Neural progenitor cell (in vitro differentiated cells): Measurements from ENCODE around the gene TBX20. TPM values are rescaled to one million over a fixed set of nuclear protein-coding genes. Genes with fewer than 3 reads are reported as not detected.
A peak's percentile ranks its signal among the peaks of the same experiment; 100 is the strongest.
"Not testable (repeated sequence)": the region's sequence is repeated elsewhere in the genome, so short reads cannot be mapped to it uniquely, and the experiment has no call there.

Experiments
- DNase-seq: peaks from one replicate; pipeline ENCODE4 v3.0.0-alpha.2; 2016; ENCODE audit warnings: low spot score
- H2AFZ ChIP-seq: fragments of 200-600 bp; sonication (generic); replicated peaks from 2 replicates; pipeline ENCODE4 v1.6.1; 2016; ENCODE audit warnings: antibody characterized with exemption
- H3F3A ChIP-seq: fragments of 200-600 bp; sonication (generic); 2 replicates; pipeline ENCODE4 v1.6.1; 2016; ENCODE audit warnings: antibody characterized with exemption, low read depth
- H3K27ac ChIP-seq: fragments of 200-600 bp; sonication (generic); 2 replicates; pipeline ENCODE4 v1.5.1; 2016; ENCODE audit warnings: mild to moderate bottlenecking
- H3K27me3 ChIP-seq: fragments of 200-600 bp; sonication (generic); 2 replicates; pipeline ENCODE4 v1.6.1; 2016; ENCODE audit warnings: mild to moderate bottlenecking, moderate library complexity
- H3K36me3 ChIP-seq: fragments of 200-600 bp; sonication (generic); 2 replicates; pipeline ENCODE4 v1.5.1; 2016
- H3K4me1 ChIP-seq: fragments of 200-600 bp; sonication (generic); 2 replicates; pipeline ENCODE4 v1.6.1; 2016; ENCODE audit warnings: mixed run types
- H3K4me2 ChIP-seq: fragments of 200-600 bp; sonication (generic); 2 replicates; pipeline ENCODE4 v1.6.1; 2016
- H3K4me3 ChIP-seq: fragments of 200-600 bp; sonication (generic); 2 replicates; pipeline ENCODE4 v1.5.1; 2016
- H3K79me2 ChIP-seq: fragments of 200-600 bp; sonication (generic); 2 replicates; pipeline ENCODE4 v1.6.1; 2016; ENCODE audit warnings: low read depth
- H3K9ac ChIP-seq: fragments of 200-600 bp; sonication (generic); 2 replicates; pipeline ENCODE4 v1.6.1; 2016
- H3K9me3 ChIP-seq: fragments of 200-600 bp; sonication (generic); 2 replicates; pipeline ENCODE4 v1.5.1; 2016; ENCODE audit warnings: low read depth
- H4K20me1 ChIP-seq: fragments of 200-600 bp; sonication (generic); 2 replicates; pipeline ENCODE4 v1.6.1; 2016; ENCODE audit warnings: low read depth
- H3K27ac Mint-ChIP-seq: 3 replicates; pipeline ENCODE4 v1.8.0; 2021; ENCODE audit warnings: mixed read lengths
- H3K27me3 Mint-ChIP-seq: 2 replicates; pipeline ENCODE4 v1.8.0; 2022; ENCODE audit warnings: low read depth, mild to moderate bottlenecking, inconsistent platforms, moderate library complexity, mixed read lengths; ENCODE audit not compliant: insufficient read depth
- H3K36me3 Mint-ChIP-seq: 3 replicates; pipeline ENCODE4 v1.8.0; 2021; ENCODE audit warnings: mixed read lengths
- H3K4me1 Mint-ChIP-seq: 3 replicates; pipeline ENCODE4 v1.8.0; 2021; ENCODE audit warnings: mixed read lengths
- H3K4me3 Mint-ChIP-seq: 3 replicates; pipeline ENCODE4 v1.8.0; 2021; ENCODE audit warnings: mild to moderate bottlenecking, moderate library complexity, mixed read lengths
- H3K9me3 Mint-ChIP-seq: 3 replicates; pipeline ENCODE4 v1.8.0; 2020; ENCODE audit warnings: mixed read lengths
- total RNA-seq: library from RNA; depleted of rRNA; stranded (reverse); fragments of >200 nt; gene quantifications from 2 replicates; pipeline ENCODE4 v1.2.3, GENCODE V29; 2015; ENCODE audit warnings: low replicate concordance

Gene TBX20
- total RNA-seq, 1 donor from 2014 or later, result not detected

GRCh38 chr7:35228496-35229051, 25.3 kb downstream of the TBX20 start:
- not testable (repeated sequence) for H3K4me2 ChIP-seq, H3K9ac ChIP-seq, H3K27ac Mint-ChIP-seq, H3K36me3 Mint-ChIP-seq, H4K20me1 ChIP-seq, H3K27me3 ChIP-seq, H3K36me3 ChIP-seq, H2AFZ ChIP-seq, H3K4me3 ChIP-seq, H3K9me3 Mint-ChIP-seq, H3K4me3 Mint-ChIP-seq, H3K4me1 ChIP-seq, H3K27me3 Mint-ChIP-seq, H3K79me2 ChIP-seq, H3K27ac ChIP-seq, H3F3A ChIP-seq, DNase-seq, H3K4me1 Mint-ChIP-seq, H3K9me3 ChIP-seq

DNA sequence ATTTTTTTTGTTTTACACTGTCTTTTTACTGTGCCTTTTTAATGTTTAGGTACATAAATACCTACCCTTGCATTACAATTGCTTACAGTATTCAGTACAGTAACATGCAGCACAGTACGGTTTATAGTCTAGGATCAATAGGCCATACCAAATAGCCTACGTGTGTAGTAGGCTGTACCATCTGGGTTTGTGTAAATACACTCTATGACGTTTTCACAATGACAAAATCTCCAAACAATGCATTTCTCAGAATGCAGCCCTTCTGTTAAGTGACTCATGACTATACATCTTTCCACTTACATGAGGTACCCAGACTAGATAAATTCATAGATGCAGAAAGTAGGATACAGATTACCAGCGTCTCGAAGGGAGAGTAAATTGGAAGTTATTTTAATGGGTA, 26.5 kb downstream of the TBX20 start:
- DNase-seq, H3K9me3 ChIP-seq, H3K4me3 ChIP-seq, H3K79me2 ChIP-seq, H3K4me3 Mint-ChIP-seq, H2AFZ ChIP-seq, H3K27ac ChIP-seq, H3K4me1 Mint-ChIP-seq, H3K36me3 ChIP-seq, H3K27me3 ChIP-seq, H3F3A ChIP-seq, H3K4me2 ChIP-seq, H3K27ac Mint-ChIP-seq, H3K9me3 Mint-ChIP-seq, H3K4me1 ChIP-seq, H4K20me1 ChIP-seq, H3K36me3 Mint-ChIP-seq, H3K9ac ChIP-seq, H3K27me3 Mint-ChIP-seq: not testable (repeated sequence)

GRCh38 chr7:35222445-35222844, 31.5 kb downstream of the TBX20 start:
- H3K79me2 ChIP-seq, H3K9me3 ChIP-seq, H3K4me2 ChIP-seq, H3K27ac Mint-ChIP-seq, H3K4me3 Mint-ChIP-seq, H3K27me3 ChIP-seq, H3K4me1 ChIP-seq, H4K20me1 ChIP-seq, H3K9ac ChIP-seq, H3K27ac ChIP-seq, H2AFZ ChIP-seq, H3K4me3 ChIP-seq, H3K27me3 Mint-ChIP-seq, H3K36me3 ChIP-seq, H3K4me1 Mint-ChIP-seq, DNase-seq, H3F3A ChIP-seq, H3K9me3 Mint-ChIP-seq, H3K36me3 Mint-ChIP-seq: not testable (repeated sequence)

DNA sequence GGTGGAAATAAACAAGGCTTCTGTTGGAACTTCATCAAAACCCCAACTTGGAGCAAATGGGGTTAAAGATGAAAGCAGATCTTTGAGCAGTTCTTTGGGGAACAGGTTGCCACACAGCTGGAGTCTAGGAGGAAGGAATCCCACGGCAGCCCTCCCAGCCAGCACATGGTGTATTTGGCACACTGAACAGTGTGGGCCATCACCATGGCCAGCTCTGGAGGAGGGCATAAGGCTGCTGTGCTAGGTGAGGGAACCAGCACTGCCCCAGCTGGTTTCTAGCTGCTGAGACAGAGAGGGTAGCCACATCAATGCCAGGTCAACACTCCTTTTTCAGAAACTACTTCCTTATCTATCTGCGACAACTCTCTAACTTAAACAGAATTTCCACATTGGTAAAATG, 33.7 kb downstream of the TBX20 start:
- not testable (repeated sequence) for H3K27me3 ChIP-seq, DNase-seq, H3K27ac ChIP-seq, H3K4me3 ChIP-seq, H3K36me3 Mint-ChIP-seq, H3K36me3 ChIP-seq, H3K4me3 Mint-ChIP-seq, H3K27ac Mint-ChIP-seq, H3K9ac ChIP-seq, H3K4me1 ChIP-seq, H3K4me1 Mint-ChIP-seq, H3K79me2 ChIP-seq, H3F3A ChIP-seq, H3K9me3 ChIP-seq, H3K4me2 ChIP-seq, H3K27me3 Mint-ChIP-seq, H3K9me3 Mint-ChIP-seq, H4K20me1 ChIP-seq, H2AFZ ChIP-seq

DNA sequence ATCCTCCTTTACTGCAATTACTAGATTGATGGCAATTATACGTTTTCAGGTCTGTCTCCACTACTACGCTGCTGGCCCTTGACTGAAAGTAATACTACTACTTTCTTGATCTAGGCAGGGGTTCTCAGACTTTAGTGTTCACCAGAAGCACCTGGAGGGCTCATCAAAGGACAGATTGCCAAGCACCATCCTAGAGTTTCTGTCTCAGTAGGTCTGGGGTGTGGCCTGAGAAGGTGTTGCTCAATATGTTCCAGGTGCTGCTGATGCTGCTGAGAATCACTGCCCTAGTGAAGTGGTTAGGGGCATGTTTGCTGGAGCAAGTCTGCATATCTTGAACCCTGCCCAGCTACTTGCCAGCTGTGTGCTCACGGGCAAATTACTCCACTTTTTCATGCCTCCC, 37.9 kb downstream of the TBX20 start:
- not testable (repeated sequence) for H3K27me3 Mint-ChIP-seq, H3K9ac ChIP-seq, H3F3A ChIP-seq, DNase-seq, H3K4me2 ChIP-seq, H3K79me2 ChIP-seq, H3K36me3 Mint-ChIP-seq, H3K4me3 Mint-ChIP-seq, H3K27ac ChIP-seq, H3K36me3 ChIP-seq, H3K27me3 ChIP-seq, H3K4me1 Mint-ChIP-seq, H4K20me1 ChIP-seq, H3K9me3 Mint-ChIP-seq, H3K4me1 ChIP-seq, H3K9me3 ChIP-seq, H3K27ac Mint-ChIP-seq, H3K4me3 ChIP-seq
- H2AFZ ChIP-seq, result peak overlapping the region; percentile 17

GRCh38 chr7:35215063-35215462, 38.8 kb downstream of the TBX20 start:
- not testable (repeated sequence) for H3K4me1 Mint-ChIP-seq, H3K4me3 ChIP-seq, H3K4me3 Mint-ChIP-seq, H3K27ac Mint-ChIP-seq, H2AFZ ChIP-seq, H3K36me3 ChIP-seq, H3K9me3 Mint-ChIP-seq, H3K27me3 Mint-ChIP-seq, H3K9ac ChIP-seq, H3K79me2 ChIP-seq, H3K4me1 ChIP-seq, H4K20me1 ChIP-seq, H3K4me2 ChIP-seq, H3K27ac ChIP-seq, H3K9me3 ChIP-seq, DNase-seq, H3K36me3 Mint-ChIP-seq, H3F3A ChIP-seq, H3K27me3 ChIP-seq

- H3K27me3 ChIP-seq, H3K27ac ChIP-seq, H3K4me3 Mint-ChIP-seq, H3K9me3 Mint-ChIP-seq, H3F3A ChIP-seq, H3K9me3 ChIP-seq, H3K27ac Mint-ChIP-seq, H2AFZ ChIP-seq, H3K4me2 ChIP-seq, H3K4me1 Mint-ChIP-seq, H4K20me1 ChIP-seq, H3K27me3 Mint-ChIP-seq, H3K4me1 ChIP-seq, H3K79me2 ChIP-seq, DNase-seq, H3K4me3 ChIP-seq, H3K36me3 ChIP-seq, H3K9ac ChIP-seq, H3K36me3 Mint-ChIP-seq: not testable (repeated sequence)
These were observed 47.0 kb downstream of the TBX20 start for GRCh38 chr7:35206924-35207323.

- H3K27me3 Mint-ChIP-seq, H3K4me1 Mint-ChIP-seq, H3K4me3 Mint-ChIP-seq, DNase-seq, H2AFZ ChIP-seq, H3K27me3 ChIP-seq, H4K20me1 ChIP-seq, H3F3A ChIP-seq, H3K27ac Mint-ChIP-seq, H3K4me1 ChIP-seq, H3K4me2 ChIP-seq, H3K79me2 ChIP-seq, H3K9me3 Mint-ChIP-seq, H3K36me3 Mint-ChIP-seq, H3K27ac ChIP-seq, H3K36me3 ChIP-seq, H3K9me3 ChIP-seq, H3K9ac ChIP-seq, H3K4me3 ChIP-seq: not testable (repeated sequence)
These were observed 49.0 kb downstream of the TBX20 start for GRCh38 chr7:35204850-35205249.
